Measurements from ENCODE around the gene FGFRL1.

FGFRL1 gene

GRCh38 chr4:1004071-1004418, 7.4 kb upstream of the FGFRL1 start:
- CTCF ChIA-PET = no interaction called here
- no peak for DNase-seq (ENCODE audit: low spot score)
- no peak overlapping the region for H3K27ac ChIP-seq
- TF ChIP-seq, protein P1, sequence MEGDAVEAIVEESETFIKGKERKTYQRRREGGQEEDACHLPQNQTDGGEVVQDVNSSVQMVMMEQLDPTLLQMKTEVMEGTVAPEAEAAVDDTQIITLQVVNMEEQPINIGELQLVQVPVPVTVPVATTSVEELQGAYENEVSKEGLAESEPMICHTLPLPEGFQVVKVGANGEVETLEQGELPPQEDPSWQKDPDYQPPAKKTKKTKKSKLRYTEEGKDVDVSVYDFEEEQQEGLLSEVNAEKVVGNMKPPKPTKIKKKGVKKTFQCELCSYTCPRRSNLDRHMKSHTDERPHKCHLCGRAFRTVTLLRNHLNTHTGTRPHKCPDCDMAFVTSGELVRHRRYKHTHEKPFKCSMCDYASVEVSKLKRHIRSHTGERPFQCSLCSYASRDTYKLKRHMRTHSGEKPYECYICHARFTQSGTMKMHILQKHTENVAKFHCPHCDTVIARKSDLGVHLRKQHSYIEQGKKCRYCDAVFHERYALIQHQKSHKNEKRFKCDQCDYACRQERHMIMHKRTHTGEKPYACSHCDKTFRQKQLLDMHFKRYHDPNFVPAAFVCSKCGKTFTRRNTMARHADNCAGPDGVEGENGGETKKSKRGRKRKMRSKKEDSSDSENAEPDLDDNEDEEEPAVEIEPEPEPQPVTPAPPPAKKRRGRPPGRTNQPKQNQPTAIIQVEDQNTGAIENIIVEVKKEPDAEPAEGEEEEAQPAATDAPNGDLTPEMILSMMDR (conservative IDR thresholded peaks at IDR 0.05; ENCODE audit: low read depth) = no peak
- POLR2A ChIA-PET (ENCODE audit: low non-redundant PET) = no interaction called here

- no peak overlapping the region for H3K27ac ChIP-seq
- TF ChIP-seq, protein P1 (conservative IDR thresholded peaks at IDR 0.05; ENCODE audit: low read depth) = no peak
- ChIA-PET CTCF (interaction anchor here (0.7 kb wide), 1 partner anchor 127 kb away, joined by 3 read pairs; no protein-coding TSS in a partner anchor), POLR2A (ENCODE audit: low non-redundant PET) (no interaction called here)
- DNase-seq (ENCODE audit: low spot score) = no peak
These were observed 6.6 kb upstream of the FGFRL1 start for GRCh38 chr4:1004557-1005485.

- TF ChIP-seq, protein P1 (conservative IDR thresholded peaks at IDR 0.05; ENCODE audit: low read depth) = no peak
- ChIA-PET POLR2A (ENCODE audit: low non-redundant PET) (no interaction called here), CTCF (no interaction called here)
- DNase-seq (ENCODE audit: low spot score) = no peak
- H3K27ac ChIP-seq = no peak overlapping the region
These were observed 4.6 kb upstream of the FGFRL1 start for GRCh38 chr4:1006856-1007255.

GRCh38 chr4:1008840-1009541, 2.4 kb upstream of the FGFRL1 start:
- CTCF ChIA-PET = no interaction called here
- no peak for DNase-seq (ENCODE audit: low spot score)
- TF ChIP-seq, protein P1 (conservative IDR thresholded peaks at IDR 0.05; ENCODE audit: low read depth) = no peak
- H3K27ac ChIP-seq = no peak overlapping the region
- POLR2A ChIA-PET (ENCODE audit: low non-redundant PET) = no interaction called here

- peak; percentile 63 for DNase-seq (ENCODE audit: low spot score)
- ChIA-PET POLR2A (ENCODE audit: low non-redundant PET) (no interaction called here), CTCF (no interaction called here)
- peak overlapping the region; percentile 84 for H3K27ac ChIP-seq
- TF ChIP-seq, protein P1 (conservative IDR thresholded peaks at IDR 0.05; ENCODE audit: low read depth) = no peak
These were observed 1.7 kb upstream of the FGFRL1 start for GRCh38 chr4:1009542-1010394.
